Brain microvascular endothelial cell (primary cell): ENCODE data around the gene C10orf53.
"Not testable (repeated sequence)": the region's sequence is repeated elsewhere in the genome, so short reads cannot be mapped to it uniquely, and the experiment has no call there.

Experiments
- DNase-seq: peaks from one replicate; pipeline ENCODE4 v3.0.0-alpha.2; 2020
- H3K27ac ChIP-seq: fragments of 250-450 bp; sonication (Bioruptor Pico); 2 replicates; pipeline ENCODE4 v1.5.1; 2020; ENCODE audit warnings: mild to moderate bottlenecking, moderate library complexity
- H3K27me3 ChIP-seq: fragments of 250-450 bp; sonication (Bioruptor Pico); replicated peaks from 2 replicates; pipeline ENCODE4 v1.5.1; 2020; ENCODE audit warnings: mild to moderate bottlenecking
- H3K36me3 ChIP-seq: fragments of 250-450 bp; sonication (Bioruptor Pico); replicated peaks from 2 replicates; pipeline ENCODE4 v1.5.1; 2020; ENCODE audit warnings: mild to moderate bottlenecking
- H3K4me3 ChIP-seq: 2 replicates; pipeline ENCODE4 v1.5.1; 2011; ENCODE audit warnings: low read depth, mild to moderate bottlenecking, control low read depth, low read length, moderate library complexity
- CTCF ChIP-seq: IDR thresholded peaks from 2 replicates; pipeline ENCODE4 v1.5.1; 2011; ENCODE audit warnings: low read depth, mild to moderate bottlenecking, moderate library complexity, low read length, control low read depth, inconsistent platforms; ENCODE audit errors: missing control alignments
- in situ Hi-C: cut with HindIII; loops from 2 replicates; pipeline ENCODE4 v1.10.0; 2017; ENCODE audit warnings: low sequenced_read_pairs, low pct_ligation_motif_present

The C10orf53 gene

GRCh38 chr10:49709934-49710333 lies 30.5 kb downstream of the C10orf53 start:
- H3K27ac ChIP-seq = no peak overlapping the region
- TF ChIP-seq CTCF = no peak
- DNase-seq = no peak
- no peak overlapping the region for H3K4me3 ChIP-seq
- H3K27me3 ChIP-seq = no peaks in the 10 kb centered on the region
- in situ Hi-C loops = no loop called here
- no peaks in the 10 kb centered on the region for H3K36me3 ChIP-seq

GRCh38 chr10:49710966-49711365 lies 31.5 kb downstream of the C10orf53 start:
- no peak for DNase-seq
- in situ Hi-C loops = no loop called here
- TF ChIP-seq CTCF = no peak
- H3K4me3 ChIP-seq = no peak overlapping the region
- H3K27ac ChIP-seq = no peak overlapping the region
- no peaks in the 10 kb centered on the region for H3K36me3 ChIP-seq
- H3K27me3 ChIP-seq = no peaks in the 10 kb centered on the region

GRCh38 chr10:49711481-49711880 lies 32.0 kb downstream of the C10orf53 start:
- Histone ChIP-seq H3K36me3 (no peaks in the 10 kb centered on the region), H3K27me3 (no peaks in the 10 kb centered on the region), H3K27ac (no peak overlapping the region), H3K4me3 (no peak overlapping the region)
- in situ Hi-C loops = no loop called here
- no peak for DNase-seq
- TF ChIP-seq CTCF = no peak

GRCh38 chr10:49713266-49713665 lies 33.8 kb downstream of the C10orf53 start:
- Histone ChIP-seq H3K4me3 (no peak overlapping the region), H3K36me3 (no peaks in the 10 kb centered on the region), H3K27me3 (no peaks in the 10 kb centered on the region), H3K27ac (no peak overlapping the region)
- no peak for TF ChIP-seq CTCF
- DNase-seq = no peak
- in situ Hi-C loops = no loop called here

- H3K27ac ChIP-seq, H3K36me3 ChIP-seq, H3K27me3 ChIP-seq, in situ Hi-C loops, H3K4me3 ChIP-seq, DNase-seq: not testable (repeated sequence)
Observed at GRCh38 chr10:49715157-49715556, 35.7 kb downstream of the C10orf53 start.

- Histone ChIP-seq H3K4me3 (no peak overlapping the region), H3K36me3 (no peaks in the 10 kb centered on the region), H3K27me3 (no peaks in the 10 kb centered on the region), H3K27ac (no peak overlapping the region)
- TF ChIP-seq CTCF = no peak
- DNase-seq = no peak
- in situ Hi-C loops = no loop called here
Observed at GRCh38 chr10:49726593-49726992, 47.1 kb downstream of the C10orf53 start.

GRCh38 chr10:49733866-49734265 lies 54.4 kb downstream of the C10orf53 start:
- no peaks in the 10 kb centered on the region for H3K36me3 ChIP-seq
- H3K27me3 ChIP-seq = no peaks in the 10 kb centered on the region
- H3K4me3 ChIP-seq = no peak overlapping the region
- DNase-seq = no peak
- TF ChIP-seq CTCF = no peak
- H3K27ac ChIP-seq = no peak overlapping the region
- in situ Hi-C loops = no loop called here
